Measurements from ENCODE around the gene ERP27. TPM values are rescaled to one million over a fixed set of nuclear protein-coding genes. Genes with fewer than 3 reads are reported as not detected.

The ERP27 gene
- total RNA-seq, 1 donor from 2014 or later = not detected

- Mint-ChIP-seq H3K9me3 (no peaks in the 10 kb centered on the region), H3K4me3 (no peak overlapping the region), H3K4me1 (peaks cover 5% of the 10 kb centered on the region), H3K27me3 (ENCODE audit: low read depth) (no peaks in the 10 kb centered on the region), H3K36me3 (ENCODE audit: low read depth) (no peaks in the 10 kb centered on the region), H3K27ac (ENCODE audit: unreplicated experiment) (peak overlapping the region; percentile 53)
- TF ChIP-seq, protein P1, sequence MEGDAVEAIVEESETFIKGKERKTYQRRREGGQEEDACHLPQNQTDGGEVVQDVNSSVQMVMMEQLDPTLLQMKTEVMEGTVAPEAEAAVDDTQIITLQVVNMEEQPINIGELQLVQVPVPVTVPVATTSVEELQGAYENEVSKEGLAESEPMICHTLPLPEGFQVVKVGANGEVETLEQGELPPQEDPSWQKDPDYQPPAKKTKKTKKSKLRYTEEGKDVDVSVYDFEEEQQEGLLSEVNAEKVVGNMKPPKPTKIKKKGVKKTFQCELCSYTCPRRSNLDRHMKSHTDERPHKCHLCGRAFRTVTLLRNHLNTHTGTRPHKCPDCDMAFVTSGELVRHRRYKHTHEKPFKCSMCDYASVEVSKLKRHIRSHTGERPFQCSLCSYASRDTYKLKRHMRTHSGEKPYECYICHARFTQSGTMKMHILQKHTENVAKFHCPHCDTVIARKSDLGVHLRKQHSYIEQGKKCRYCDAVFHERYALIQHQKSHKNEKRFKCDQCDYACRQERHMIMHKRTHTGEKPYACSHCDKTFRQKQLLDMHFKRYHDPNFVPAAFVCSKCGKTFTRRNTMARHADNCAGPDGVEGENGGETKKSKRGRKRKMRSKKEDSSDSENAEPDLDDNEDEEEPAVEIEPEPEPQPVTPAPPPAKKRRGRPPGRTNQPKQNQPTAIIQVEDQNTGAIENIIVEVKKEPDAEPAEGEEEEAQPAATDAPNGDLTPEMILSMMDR (conservative IDR thresholded peaks at IDR 0.05) = no peak
- DNase-seq (ENCODE audit: low read depth, low spot score) = no peak
These were observed 36.3 kb upstream of the ERP27 start for GRCh38 chr12:14974633-14975032.

DNA sequence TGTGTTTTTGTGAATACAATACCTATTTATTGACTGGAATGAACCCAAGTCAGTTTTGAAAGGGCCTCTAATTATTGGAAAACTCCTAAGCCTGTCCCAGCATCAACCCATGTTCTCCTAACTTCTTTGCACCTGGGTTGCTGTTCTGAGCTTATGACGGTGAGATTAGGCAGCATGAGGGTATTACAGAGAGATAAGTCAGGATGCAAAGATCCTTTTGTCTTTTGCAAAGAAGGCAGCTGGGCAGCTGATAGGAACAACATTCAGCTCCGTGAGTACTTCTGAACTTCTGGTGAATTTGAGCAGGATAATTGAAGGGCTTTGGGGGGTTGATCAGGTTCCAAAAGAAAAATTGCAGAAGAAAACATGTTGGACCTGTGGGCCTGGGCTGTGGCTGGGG, 34.5 kb upstream of the ERP27 start, which contains the start of gene PDE6H:
TSS of gene PDE6H (plus strand) at position 227 of the 400 bp plus-strand sequence. CDS start 4,971 bp downstream, outside the sequence.
- H3K36me3 Mint-ChIP-seq (ENCODE audit: low read depth) = no peaks in the 10 kb centered on the region
- H3K4me3 Mint-ChIP-seq = no peak within 1 kb of the TSS
- H3K9me3 Mint-ChIP-seq = peaks cover 2% of the 10 kb centered on the region
- no peaks in the 10 kb centered on the region for H3K27me3 Mint-ChIP-seq (ENCODE audit: low read depth)
- no peak for DNase-seq (ENCODE audit: low read depth, low spot score)
- H3K27ac Mint-ChIP-seq (ENCODE audit: unreplicated experiment) = no peak within 1 kb of the TSS
- TF ChIP-seq, protein P1 (conservative IDR thresholded peaks at IDR 0.05) = no peak
- no peaks in the 10 kb centered on the region for H3K4me1 Mint-ChIP-seq

DNA sequence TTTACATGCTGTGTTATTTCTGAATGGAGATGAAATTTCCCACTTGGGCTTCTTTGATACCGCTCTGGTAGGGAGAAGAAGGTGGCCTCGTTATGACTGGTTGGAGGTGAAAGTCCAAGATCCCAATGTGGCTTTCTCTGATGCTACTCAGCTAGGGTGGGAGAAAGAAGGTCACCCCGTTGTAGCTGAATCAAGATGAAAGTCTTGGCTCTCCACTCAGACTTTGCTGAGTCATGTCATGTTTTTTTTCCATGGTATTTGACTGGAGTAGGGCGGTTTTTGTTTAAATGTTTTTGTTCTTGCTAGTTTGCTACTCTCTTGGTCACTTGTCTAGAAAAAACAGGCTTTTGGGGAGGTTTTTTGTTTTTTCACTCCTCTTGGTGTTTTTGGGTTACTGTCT, 32.1 kb upstream of the ERP27 start:
- TF ChIP-seq, protein P1 (conservative IDR thresholded peaks at IDR 0.05) = no peak
- H3K27me3 Mint-ChIP-seq (ENCODE audit: low read depth) = no peaks in the 10 kb centered on the region
- DNase-seq (ENCODE audit: low read depth, low spot score) = no peak
- no peaks in the 10 kb centered on the region for H3K36me3 Mint-ChIP-seq (ENCODE audit: low read depth)
- no peak overlapping the region for H3K4me3 Mint-ChIP-seq
- H3K27ac Mint-ChIP-seq (ENCODE audit: unreplicated experiment) = no peak overlapping the region
- H3K4me1 Mint-ChIP-seq = no peaks in the 10 kb centered on the region
- H3K9me3 Mint-ChIP-seq = peaks cover 2% of the 10 kb centered on the region

DNA sequence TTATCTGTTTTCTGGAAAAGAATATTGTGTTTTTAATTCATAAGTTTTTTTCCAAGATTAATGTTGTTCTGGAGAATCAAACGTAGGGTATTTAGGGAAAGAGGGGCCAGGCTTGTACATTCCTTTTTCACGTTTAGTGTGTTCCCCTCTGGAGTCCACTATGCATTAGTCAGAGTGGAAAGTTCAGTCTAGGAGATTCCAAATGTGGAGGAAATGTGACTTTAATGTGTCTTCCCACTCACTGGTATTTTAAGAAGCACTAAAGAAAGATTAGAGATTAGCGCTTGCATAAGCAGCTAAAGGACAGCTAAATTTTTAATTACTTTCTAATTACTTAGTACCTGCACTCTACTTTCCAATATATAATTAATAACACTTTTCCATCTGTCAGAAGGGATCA, 30.1 kb upstream of the ERP27 start:
- Mint-ChIP-seq H3K4me1 (no peaks in the 10 kb centered on the region), H3K27me3 (ENCODE audit: low read depth) (no peaks in the 10 kb centered on the region), H3K36me3 (ENCODE audit: low read depth) (no peaks in the 10 kb centered on the region), H3K9me3 (peaks cover 2% of the 10 kb centered on the region), H3K4me3 (no peak overlapping the region), H3K27ac (ENCODE audit: unreplicated experiment) (no peak overlapping the region)
- DNase-seq (ENCODE audit: low read depth, low spot score) = no peak
- TF ChIP-seq, protein P1 (conservative IDR thresholded peaks at IDR 0.05) = no peak

DNA sequence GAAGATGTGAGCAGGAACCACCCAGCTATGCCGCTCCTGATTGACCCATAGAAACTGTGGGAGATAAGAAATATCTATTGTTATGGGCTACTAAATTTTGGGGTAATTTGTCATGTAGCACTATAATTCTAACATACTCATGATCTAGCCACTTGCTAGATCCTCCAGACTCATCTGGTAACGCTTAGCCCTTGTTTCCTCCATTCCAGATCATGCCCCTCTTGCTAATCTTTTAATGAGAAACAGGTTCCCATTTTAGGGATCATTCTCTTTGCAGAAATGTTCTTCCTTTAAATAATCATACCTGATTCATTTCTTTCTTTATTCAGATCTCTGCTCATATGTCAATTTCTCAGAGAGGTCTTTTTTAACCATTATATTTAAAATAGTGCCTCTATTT, 26.9 kb upstream of the ERP27 start:
- Mint-ChIP-seq H3K36me3 (ENCODE audit: low read depth) (no peaks in the 10 kb centered on the region), H3K4me1 (no peaks in the 10 kb centered on the region)
- no peak for DNase-seq (ENCODE audit: low read depth, low spot score)

More for the DNA sequence above, 26.9 kb upstream of the ERP27 start:
- peaks cover 2% of the 10 kb centered on the region for H3K9me3 Mint-ChIP-seq
- H3K27me3 Mint-ChIP-seq (ENCODE audit: low read depth) = no peaks in the 10 kb centered on the region
- no peak overlapping the region for H3K27ac Mint-ChIP-seq (ENCODE audit: unreplicated experiment)
- H3K4me3 Mint-ChIP-seq = no peak overlapping the region
- TF ChIP-seq, protein P1 (conservative IDR thresholded peaks at IDR 0.05) = no peak
